GM12872 (cell line): ENCODE data around the gene CD300LB.

Source experiments
- CTCF ChIP-seq: IDR thresholded peaks from 3 replicates; pipeline ENCODE4 v1.5.1; 2011; ENCODE audit warnings: low read depth, mild to moderate bottlenecking, low read length, moderate library complexity; ENCODE audit not compliant: insufficient read depth

The CD300LB gene

DNA sequence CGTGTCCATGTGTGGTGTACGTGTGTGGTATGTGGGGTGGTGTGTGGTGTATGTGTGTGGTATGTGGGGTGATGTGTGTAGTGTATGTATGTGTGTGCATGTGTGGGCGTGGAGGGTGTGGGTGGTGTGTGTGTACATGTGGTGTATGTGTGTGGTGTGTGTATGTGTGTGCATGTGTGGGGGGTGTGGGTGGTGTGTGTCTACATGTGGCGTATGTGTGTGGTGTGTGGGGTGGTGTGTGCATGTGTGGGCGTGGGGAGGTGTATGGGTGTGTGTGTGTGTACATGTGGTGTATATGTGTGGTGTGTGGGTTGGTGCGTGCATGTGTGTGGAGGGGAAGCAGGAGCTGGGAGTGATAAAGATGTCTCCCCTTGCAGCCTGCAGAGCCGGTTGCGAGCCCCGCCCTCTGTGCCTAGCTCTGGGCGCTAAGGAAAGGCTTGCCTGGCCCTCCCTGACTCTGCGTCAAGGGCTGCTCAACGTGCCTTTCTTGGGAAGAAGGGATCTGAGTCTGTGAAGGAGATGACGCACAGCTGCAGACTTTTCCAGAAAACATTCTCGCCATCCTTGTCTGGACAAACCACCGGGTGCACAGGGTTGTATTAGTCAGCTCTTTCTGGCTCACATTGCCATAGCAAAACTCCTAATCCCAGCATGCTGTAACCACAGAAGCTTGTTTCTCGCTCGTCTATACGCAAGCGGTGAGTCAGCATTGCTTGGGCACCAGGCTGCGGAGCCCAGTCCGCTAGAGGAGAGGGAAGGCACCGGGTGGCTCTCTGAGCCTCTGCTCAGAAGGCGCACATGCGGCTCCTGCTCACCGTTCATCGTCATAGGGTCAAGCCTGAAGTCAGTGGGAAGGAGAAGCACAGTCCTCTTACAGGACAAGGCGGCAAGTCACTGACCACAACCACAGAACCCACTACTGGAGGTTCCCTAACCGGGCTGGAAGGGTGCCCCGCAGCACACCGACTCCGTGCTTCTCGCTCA, 38.0 kb upstream of the CD300LB start:
- TF ChIP-seq CTCF: no peak

DNA sequence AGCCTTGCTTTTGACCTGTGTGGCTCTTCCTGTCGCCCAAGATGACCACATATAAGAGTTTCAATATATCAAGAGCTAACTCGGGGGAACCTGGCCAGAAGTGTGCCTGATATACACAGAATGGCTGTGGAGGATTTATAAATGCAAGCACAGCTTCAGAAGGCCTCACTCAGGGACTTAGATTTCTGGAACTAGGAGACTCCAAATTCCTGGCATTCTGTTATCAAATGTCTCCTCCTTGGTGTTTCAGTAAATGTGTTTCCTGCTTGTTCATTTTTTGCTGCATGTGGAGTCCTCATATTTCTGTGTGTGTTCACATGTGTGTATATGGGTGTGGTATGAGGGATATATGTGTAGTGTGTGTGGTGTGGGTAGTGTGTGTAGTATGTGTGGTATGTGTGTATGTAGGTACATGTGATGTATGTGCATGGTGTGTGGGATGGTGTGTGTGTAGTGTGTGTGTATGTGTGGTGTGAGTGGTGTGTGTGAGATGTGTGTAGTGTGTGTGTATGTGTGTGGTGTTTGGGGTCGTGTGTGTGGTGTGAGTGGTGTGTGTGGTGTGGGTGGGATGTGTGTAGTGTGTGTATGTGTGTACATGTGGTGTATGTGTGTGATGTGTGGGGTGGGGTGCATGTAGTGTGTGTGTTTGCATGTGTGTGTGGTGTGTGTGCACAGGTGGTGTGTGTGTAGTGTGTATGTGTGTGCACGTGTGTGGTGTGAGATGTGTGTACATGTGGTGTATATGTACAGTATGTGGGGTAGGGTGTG, 37.0 kb upstream of the CD300LB start:
- no peak for TF ChIP-seq CTCF

- no peak for TF ChIP-seq CTCF
These were observed 36.1 kb upstream of the CD300LB start, which contains the start of gene CD300H for GRCh38 chr17:74567397-74567796. CD300H (minus strand) TSS chr17:74567509.

DNA sequence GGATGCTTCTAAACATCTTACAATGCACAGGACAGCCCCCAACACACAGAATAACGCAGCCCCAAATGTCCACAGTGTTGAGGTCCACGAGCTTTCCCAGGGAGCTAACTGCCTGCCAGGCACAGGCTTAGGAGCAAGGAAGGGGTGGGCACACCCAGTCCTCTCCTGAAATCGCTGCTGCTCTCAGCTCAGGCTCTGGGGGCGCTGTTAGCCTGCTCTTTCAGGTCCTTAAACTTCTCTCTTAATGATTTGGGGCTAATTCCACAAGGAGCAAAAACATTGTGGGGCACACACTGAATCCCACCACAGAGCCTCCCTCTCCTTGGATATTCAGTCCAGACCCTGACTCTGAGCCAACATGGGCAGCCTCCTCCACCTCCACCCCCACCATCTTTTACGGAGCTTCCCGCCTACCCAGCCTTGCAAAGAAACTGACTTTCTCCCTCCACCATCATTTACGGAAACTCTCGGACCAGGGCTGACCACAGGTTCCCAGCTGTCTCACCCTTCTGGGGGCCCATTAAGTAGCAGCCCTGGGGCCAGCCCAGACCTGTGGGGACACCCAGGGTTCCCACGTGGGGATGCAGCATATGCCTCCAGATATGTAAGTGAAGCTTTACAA, 35.0 kb upstream of the CD300LB start:
- TF ChIP-seq CTCF: peak; percentile 86

- TF ChIP-seq CTCF: no peak
These were observed 33.9 kb upstream of the CD300LB start for GRCh38 chr17:74565126-74565525.

DNA sequence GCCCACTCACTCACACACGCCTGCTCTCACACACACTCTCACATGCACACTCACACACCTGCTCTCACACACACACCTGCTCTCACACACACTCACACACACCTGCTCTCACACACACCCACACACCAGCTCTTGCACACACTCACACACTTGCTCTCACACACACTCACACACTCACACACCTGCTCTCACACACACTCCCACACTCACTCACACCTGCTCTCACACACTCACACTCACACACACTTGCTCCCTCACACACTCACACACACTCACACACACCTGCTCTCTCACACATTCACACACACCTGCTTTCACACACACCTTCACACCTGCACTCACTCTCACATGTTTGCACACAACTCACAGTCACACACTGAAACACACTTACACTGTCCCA, 32.1 kb upstream of the CD300LB start:
- no peak for TF ChIP-seq CTCF

GRCh38 chr17:74561586-74561985, 30.3 kb upstream of the CD300LB start:
- no peak for TF ChIP-seq CTCF
